Ureter (tissue), 1 donor: ENCODE results near the gene FXYD4. TPM values are rescaled to one million over a fixed set of nuclear protein-coding genes. Genes with fewer than 3 reads are reported as not detected.
A peak's percentile ranks its signal among the peaks of the same experiment; 100 is the strongest.

Experiments used
- DNase-seq: peaks from one replicate; pipeline ENCODE4 v3.0.0-alpha.2; 2020; ENCODE audit warnings: low spot score
- total RNA-seq: library from RNA; stranded (reverse); gene quantifications from one replicate; pipeline ENCODE4 v1.2.4, GENCODE V29; 2023
- donor health status: DM: yes; HTN: yes; CAD: no.

FXYD4 gene
- total RNA-seq, 1 donor from 2014 or later, result 13.8 TPM

GRCh38 chr10:43395571-43396060, 24.2 kb downstream of the FXYD4 start:
- no peak for DNase-seq

- DNase-seq, result peak; percentile 87
These were observed 24.9 kb downstream of the FXYD4 start for GRCh38 chr10:43396061-43396927.

- peak; percentile 92 for DNase-seq
These were observed 25.6 kb downstream of the FXYD4 start for GRCh38 chr10:43396928-43397624.

- DNase-seq, result no peak
These were observed 27.5 kb downstream of the FXYD4 start for GRCh38 chr10:43398939-43399319.

GRCh38 chr10:43399320-43400310, 28.2 kb downstream of the FXYD4 start:
- no peak for DNase-seq

- DNase-seq, result no peak
These were observed 30.2 kb downstream of the FXYD4 start for GRCh38 chr10:43401627-43402026.

- DNase-seq, result no peak
These were observed 30.7 kb downstream of the FXYD4 start for GRCh38 chr10:43402176-43402575.

- no peak for DNase-seq
These were observed 31.5 kb downstream of the FXYD4 start for GRCh38 chr10:43402880-43403452.

- no peak for DNase-seq
These were observed 32.7 kb downstream of the FXYD4 start for GRCh38 chr10:43403911-43404703.

GRCh38 chr10:43404704-43405084, 33.3 kb downstream of the FXYD4 start:
- no peak for DNase-seq

- DNase-seq, result peak; percentile 68
These were observed 35.7 kb downstream of the FXYD4 start for GRCh38 chr10:43407148-43407575.

GRCh38 chr10:43407576-43408330, 36.3 kb downstream of the FXYD4 start:
- DNase-seq, result peak; percentile 93

- peak; percentile 49 for DNase-seq
These were observed 36.9 kb downstream of the FXYD4 start for GRCh38 chr10:43408331-43408709.

- DNase-seq, result peak; percentile 96
These were observed 37.4 kb downstream of the FXYD4 start, which contains the start of gene HNRNPF for GRCh38 chr10:43408710-43409384. HNRNPF (minus strand) TSS chr10:43409186; CDS start chr10:43387884, 21,302 bp downstream.

- DNase-seq, result no peak
These were observed 38.1 kb downstream of the FXYD4 start for GRCh38 chr10:43409385-43410109.

- DNase-seq, result no peak
These were observed 38.9 kb downstream of the FXYD4 start for GRCh38 chr10:43410345-43410744.

- no peak for DNase-seq
These were observed 40.1 kb downstream of the FXYD4 start for GRCh38 chr10:43411536-43411935.

- DNase-seq, result no peak
These were observed 44.1 kb downstream of the FXYD4 start for GRCh38 chr10:43415544-43415943.
